HUES48 (cell line): ENCODE measurements around the gene SMNDC1.

Source experiments
- H3K27ac ChIP-seq: one replicate; pipeline ENCODE4 v1.7.0; 2013; ENCODE audit warnings: low read depth, low read length, inconsistent platforms
- H3K27me3 ChIP-seq: 2 replicates; pipeline ENCODE4 v1.6.1; 2013; ENCODE audit warnings: mild to moderate bottlenecking, low read length; ENCODE audit not compliant: control insufficient read depth, insufficient read depth
- H3K36me3 ChIP-seq: 2 replicates; pipeline ENCODE4 v1.6.1; 2013; ENCODE audit warnings: low read length; ENCODE audit not compliant: control insufficient read depth, insufficient read depth
- H3K4me1 ChIP-seq: 2 replicates; pipeline ENCODE4 v1.6.1; 2013; ENCODE audit warnings: mild to moderate bottlenecking, low read length; ENCODE audit not compliant: control insufficient read depth, insufficient read depth
- H3K4me3 ChIP-seq: 2 replicates; pipeline ENCODE4 v1.5.1; 2013; ENCODE audit warnings: mild to moderate bottlenecking, low read depth, low read length
- H3K9ac ChIP-seq: 2 replicates; pipeline ENCODE4 v1.6.1; 2013; ENCODE audit warnings: mild to moderate bottlenecking, low read depth, low read length, moderate library complexity
- H3K9me3 ChIP-seq: 2 replicates; pipeline ENCODE4 v1.6.1; 2013; ENCODE audit warnings: low read length; ENCODE audit not compliant: control insufficient read depth, insufficient read depth

Gene SMNDC1

GRCh38 chr10:110269374-110270318, 35.1 kb downstream of the SMNDC1 start:
- peaks cover 9% of the 10 kb centered on the region for H3K4me1 ChIP-seq
- no peaks in the 10 kb centered on the region for H3K9me3 ChIP-seq
- no peaks in the 10 kb centered on the region for H3K27me3 ChIP-seq
- no peaks in the 10 kb centered on the region for H3K36me3 ChIP-seq
- H3K27ac ChIP-seq: no peak overlapping the region
- H3K9ac ChIP-seq: no peak overlapping the region
- no peak overlapping the region for H3K4me3 ChIP-seq

DNA sequence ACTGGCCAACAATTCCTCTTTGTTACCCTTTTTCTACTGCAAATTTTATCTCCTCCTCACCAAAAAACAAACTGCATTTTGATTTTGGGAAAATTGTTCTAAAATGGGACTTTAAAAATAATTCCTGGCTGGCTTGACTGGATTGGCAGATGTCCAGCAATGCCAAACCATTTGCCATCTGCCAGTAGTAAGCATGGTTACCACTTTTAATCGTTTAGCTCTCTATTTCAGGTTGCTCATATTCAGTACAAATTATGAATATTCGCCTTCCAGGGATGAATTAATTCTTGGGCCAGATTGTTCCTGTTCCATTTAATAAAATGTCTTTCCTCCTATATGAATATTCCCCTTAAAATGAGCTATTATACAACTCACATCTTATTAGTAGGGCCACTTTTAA, 35.7 kb downstream of the SMNDC1 start:
- no peaks in the 10 kb centered on the region for H3K27me3 ChIP-seq
- peaks cover 3% of the 10 kb centered on the region for H3K4me1 ChIP-seq
- H3K27ac ChIP-seq: no peak overlapping the region
- H3K9ac ChIP-seq: no peak overlapping the region
- H3K36me3 ChIP-seq: no peaks in the 10 kb centered on the region
- no peak overlapping the region for H3K4me3 ChIP-seq
- no peaks in the 10 kb centered on the region for H3K9me3 ChIP-seq

DNA sequence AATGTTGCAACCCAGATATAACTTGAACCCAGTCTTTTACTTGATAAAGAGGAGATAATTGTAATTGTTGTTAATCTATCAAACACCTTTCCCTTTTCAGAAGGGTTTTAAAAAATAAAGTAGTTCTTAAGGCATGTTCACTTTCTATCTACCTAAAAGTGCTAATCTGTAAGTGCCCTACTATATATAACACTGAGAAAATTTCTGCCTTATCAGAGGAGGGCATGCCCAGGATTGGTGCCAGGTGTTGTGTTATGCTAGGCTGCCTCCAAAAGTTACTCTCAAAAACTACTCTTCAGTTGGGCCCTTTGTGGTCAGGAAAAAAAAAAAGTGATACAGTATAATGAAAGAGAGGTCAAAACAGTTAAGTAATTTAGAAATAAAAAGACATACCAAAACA, 36.3 kb downstream of the SMNDC1 start:
- Histone ChIP-seq H3K9ac (no peak overlapping the region), H3K36me3 (no peaks in the 10 kb centered on the region)

DNA sequence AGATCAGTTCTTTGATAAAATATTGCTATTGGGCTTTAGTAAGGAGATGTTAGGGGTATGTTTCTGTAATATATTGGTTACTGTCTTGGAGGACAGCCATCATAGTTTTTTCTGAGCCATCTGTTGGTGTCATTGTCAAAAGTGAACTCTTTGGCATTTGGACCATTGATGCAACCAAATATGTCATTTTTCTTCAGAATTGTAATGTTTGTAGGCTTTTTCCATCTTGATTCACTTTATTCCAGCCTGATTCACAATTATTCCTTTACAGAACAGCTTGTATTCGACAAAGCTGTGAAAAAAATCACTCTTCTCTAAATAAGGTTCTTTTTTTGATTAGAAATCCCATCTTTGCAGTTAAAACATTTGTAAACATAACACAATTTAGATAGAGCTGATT, 37.4 kb downstream of the SMNDC1 start:
- no peaks in the 10 kb centered on the region for H3K4me1 ChIP-seq
- H3K9ac ChIP-seq: no peak overlapping the region
- H3K27me3 ChIP-seq: no peaks in the 10 kb centered on the region
- H3K9me3 ChIP-seq: no peaks in the 10 kb centered on the region
- H3K27ac ChIP-seq: no peak overlapping the region
- no peaks in the 10 kb centered on the region for H3K36me3 ChIP-seq
- H3K4me3 ChIP-seq: no peak overlapping the region

More for the DNA sequence above, 36.3 kb downstream of the SMNDC1 start:
- Histone ChIP-seq H3K9me3 (no peaks in the 10 kb centered on the region), H3K4me1 (no peaks in the 10 kb centered on the region), H3K27me3 (no peaks in the 10 kb centered on the region), H3K4me3 (no peak overlapping the region), H3K27ac (no peak overlapping the region)

DNA sequence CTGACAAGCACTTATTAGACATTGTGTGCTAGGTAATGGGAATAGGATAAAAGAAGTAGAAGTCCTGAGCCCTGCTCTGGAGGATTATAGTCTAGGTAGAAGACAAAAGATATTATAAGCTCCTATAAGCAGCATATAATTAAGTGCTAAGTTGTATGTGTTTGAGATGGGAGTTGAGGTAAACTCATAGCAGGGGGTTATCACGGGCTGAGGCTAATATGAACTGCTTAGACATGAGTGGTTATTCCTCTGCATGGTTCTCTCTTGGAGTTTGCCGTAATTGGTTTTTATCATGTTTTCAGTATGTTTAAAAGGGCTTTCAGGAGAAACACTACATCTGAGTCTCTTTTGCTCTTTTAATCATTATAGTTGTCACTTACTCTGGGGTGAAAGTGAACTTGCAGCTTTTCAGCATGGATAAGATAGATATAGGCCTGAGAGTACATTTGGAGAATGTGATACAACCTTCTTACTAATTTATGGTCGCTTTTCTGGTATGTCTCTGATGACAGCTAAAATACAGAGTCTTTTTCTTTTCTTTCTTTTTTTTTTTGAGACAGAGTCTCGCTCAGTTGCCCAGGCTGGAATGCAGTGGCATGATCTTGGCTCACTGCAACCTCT, 39.0 kb downstream of the SMNDC1 start:
- Histone ChIP-seq H3K9ac (no peak overlapping the region), H3K27ac (no peak overlapping the region), H3K4me1 (no peaks in the 10 kb centered on the region)

GRCh38 chr10:110263164-110263563, 41.6 kb downstream of the SMNDC1 start:
- Histone ChIP-seq H3K4me3 (no peak overlapping the region), H3K27me3 (no peaks in the 10 kb centered on the region), H3K27ac (no peak overlapping the region), H3K4me1 (no peaks in the 10 kb centered on the region), H3K9me3 (no peaks in the 10 kb centered on the region), H3K36me3 (no peaks in the 10 kb centered on the region), H3K9ac (no peak overlapping the region)

More for the DNA sequence above, 39.0 kb downstream of the SMNDC1 start:
- Histone ChIP-seq H3K9me3 (no peaks in the 10 kb centered on the region), H3K27me3 (no peaks in the 10 kb centered on the region), H3K36me3 (no peaks in the 10 kb centered on the region), H3K4me3 (no peak overlapping the region)

GRCh38 chr10:110260746-110261477, 43.8 kb downstream of the SMNDC1 start:
- H3K27ac ChIP-seq: no peak overlapping the region
- H3K4me3 ChIP-seq: no peak overlapping the region
- no peaks in the 10 kb centered on the region for H3K4me1 ChIP-seq
- no peak overlapping the region for H3K9ac ChIP-seq
- H3K36me3 ChIP-seq: no peaks in the 10 kb centered on the region
- no peaks in the 10 kb centered on the region for H3K27me3 ChIP-seq
- peaks cover 2% of the 10 kb centered on the region; the same call in 1 of the 2 replicates for H3K9me3 ChIP-seq

DNA sequence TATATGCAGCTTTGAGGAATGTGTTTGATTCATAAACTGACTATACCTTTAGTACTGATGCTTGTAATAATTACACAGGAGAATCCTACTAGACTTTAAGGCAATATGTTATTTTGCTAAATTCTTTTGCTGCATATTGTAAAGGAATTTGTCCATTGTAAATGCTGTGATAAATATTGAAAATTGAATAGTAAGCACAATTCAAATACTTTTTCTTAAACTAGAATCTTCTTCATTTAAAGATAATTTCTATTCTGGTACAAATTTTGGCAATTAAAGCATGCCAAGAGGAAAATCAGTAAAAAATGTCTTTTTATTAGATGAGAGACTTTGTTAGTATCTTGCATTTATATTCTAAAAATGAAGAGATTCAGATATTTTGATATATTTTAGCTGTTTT, 45.4 kb downstream of the SMNDC1 start:
- H3K9ac ChIP-seq: no peak overlapping the region
- H3K36me3 ChIP-seq: no peaks in the 10 kb centered on the region
- H3K4me3 ChIP-seq: no peak overlapping the region
- no peaks in the 10 kb centered on the region for H3K27me3 ChIP-seq
- H3K9me3 ChIP-seq: peaks cover 5% of the 10 kb centered on the region; the same call in 1 of the 2 replicates
- H3K4me1 ChIP-seq: no peaks in the 10 kb centered on the region
- no peak overlapping the region for H3K27ac ChIP-seq

- no peak overlapping the region for H3K27ac ChIP-seq
Measured at GRCh38 chr10:110258542-110258941, 46.2 kb downstream of the SMNDC1 start.

GRCh38 chr10:110254467-110254866, 50.3 kb downstream of the SMNDC1 start:
- Histone ChIP-seq H3K36me3 (no peaks in the 10 kb centered on the region), H3K4me1 (no peaks in the 10 kb centered on the region), H3K9ac (no peak overlapping the region), H3K9me3 (peaks cover 5% of the 10 kb centered on the region; the same call in 1 of the 2 replicates), H3K4me3 (no peak overlapping the region), H3K27me3 (no peaks in the 10 kb centered on the region), H3K27ac (no peak overlapping the region)

More at GRCh38 chr10:110258542-110258941, 46.2 kb downstream of the SMNDC1 start:
- H3K27me3 ChIP-seq: no peaks in the 10 kb centered on the region
- no peak overlapping the region for H3K4me3 ChIP-seq
- H3K9ac ChIP-seq: no peak overlapping the region
- peaks cover 5% of the 10 kb centered on the region; the same call in 1 of the 2 replicates for H3K9me3 ChIP-seq
- no peaks in the 10 kb centered on the region for H3K36me3 ChIP-seq
- no peaks in the 10 kb centered on the region for H3K4me1 ChIP-seq
